A549 treated with AZD2906 at 1 μM for 4 hours (cell line): ENCODE measurements around the gene KIF20B. TPM values are rescaled to one million over a fixed set of nuclear protein-coding genes. Genes with fewer than 3 reads are reported as not detected.

Source experiments
- total RNA-seq: library from RNA; stranded (reverse); fragments of 200-300 nt; extraction: Qiagen RNA extraction; gene quantifications from 5 replicates; pipeline ENCODE4 v1.2.3, GENCODE V29; 2022

KIF20B gene
- 11.5 to 17.0 TPM (median 13.5 TPM) in 5 replicates for total RNA-seq

GRCh38 chr10:89701242-89702120 lies at the start of gene KIF20B:
Gene KIF20B, plus strand, starts transcription at chr10:89701590. Its CDS starts 3,705 bp downstream, at chr10:89705295.

Other genes with a start within 250 kb of the KIF20B start
- 0.45 to 1.2 TPM (median 0.93 TPM) in 5 replicates for gene SLC16A12, start 166.0 kb upstream of the KIF20B start, total RNA-seq
- 5.3 to 6.5 TPM (median 5.9 TPM) in 5 replicates for gene PANK1, start 56.3 kb upstream of the KIF20B start, total RNA-seq